ENCODE results near the gene TTLL5.

- TF ChIP-seq CTCF (IDR thresholded peaks at IDR 0.05) (no peak), POLR2A (IDR thresholded peaks at IDR 0.05) (no peak), EP300 (IDR thresholded peaks at IDR 0.05) (no peak), POLR2AphosphoS5 (IDR thresholded peaks at IDR 0.05) (no peak)
Observed at GRCh38 chr14:75727124-75727523, 66.1 kb downstream of the TTLL5 start.
